ENCODE results near the gene PRKN.

GRCh38 chr6:161503570-161503969 is 1224.0 kb downstream of the PRKN start:
- TF ChIP-seq EZH2 (IDR thresholded peaks at IDR 0.05; ENCODE audit: insufficient read depth, poor library complexity, severe bottlenecking) (no peak), EZH2phosphoT487 (IDR thresholded peaks at IDR 0.05; ENCODE audit: insufficient read depth, low read depth) (no peak)
